ENCODE results near the gene GDA. TPM values are rescaled to one million over a fixed set of nuclear protein-coding genes. Genes with fewer than 3 reads are reported as not detected.

The GDA gene
- total RNA-seq, 2 experiments from 2014 or later: not detected

GRCh38 chr9:72158680-72159079, 9.4 kb downstream of the GDA start:
- ATAC-seq (ENCODE audit: low read depth) (no peak), DNase-seq (no peak)
- H3K9me3 Mint-ChIP-seq: no peaks in the 10 kb centered on the region
- no peaks in the 10 kb centered on the region for H3K27me3 Mint-ChIP-seq
- no peak overlapping the region for H3K27ac Mint-ChIP-seq
- H3K4me1 Mint-ChIP-seq: no peaks in the 10 kb centered on the region
- H3K36me3 Mint-ChIP-seq: no peaks in the 10 kb centered on the region
- H3K4me3 Mint-ChIP-seq: no peak overlapping the region
- POLR2A ChIA-PET: no interaction called here

GRCh38 chr9:72160446-72161123, 11.3 kb downstream of the GDA start:
- Mint-ChIP-seq H3K27ac (no peak overlapping the region), H3K4me1 (no peaks in the 10 kb centered on the region), H3K36me3 (no peaks in the 10 kb centered on the region), H3K9me3 (no peaks in the 10 kb centered on the region), H3K27me3 (no peaks in the 10 kb centered on the region), H3K4me3 (no peak overlapping the region)
- DNase-seq (no peak), ATAC-seq (ENCODE audit: low read depth) (no peak)
- POLR2A ChIA-PET: interaction anchor here (0.7 kb wide), 1 partner anchor 59 kb away, joined by 4 read pairs; no protein-coding TSS in a partner anchor

GRCh38 chr9:72165326-72165725, 16.1 kb downstream of the GDA start:
- no peaks in the 10 kb centered on the region for H3K9me3 Mint-ChIP-seq
- POLR2A ChIA-PET: no interaction called here
- H3K4me3 Mint-ChIP-seq: no peak overlapping the region
- no peak for ATAC-seq (ENCODE audit: low read depth)
- no peaks in the 10 kb centered on the region for H3K4me1 Mint-ChIP-seq
- H3K36me3 Mint-ChIP-seq: no peaks in the 10 kb centered on the region
- no peak overlapping the region for H3K27ac Mint-ChIP-seq
- no peak for DNase-seq
- H3K27me3 Mint-ChIP-seq: peaks cover 3% of the 10 kb centered on the region

- ATAC-seq (ENCODE audit: low read depth) (no peak), DNase-seq (no peak)
- H3K27me3 Mint-ChIP-seq: peaks cover 3% of the 10 kb centered on the region
- no peaks in the 10 kb centered on the region for H3K4me1 Mint-ChIP-seq
- H3K4me3 Mint-ChIP-seq: no peak overlapping the region
- no peak overlapping the region for H3K27ac Mint-ChIP-seq
- H3K9me3 Mint-ChIP-seq: no peaks in the 10 kb centered on the region
- POLR2A ChIA-PET: no interaction called here
- no peaks in the 10 kb centered on the region for H3K36me3 Mint-ChIP-seq
Observed at GRCh38 chr9:72165821-72166547, 16.7 kb downstream of the GDA start.

GRCh38 chr9:72168075-72168474, 18.8 kb downstream of the GDA start:
- Mint-ChIP-seq H3K9me3 (no peaks in the 10 kb centered on the region), H3K4me3 (no peak overlapping the region), H3K27ac (no peak overlapping the region), H3K4me1 (no peaks in the 10 kb centered on the region), H3K27me3 (peaks cover 3% of the 10 kb centered on the region), H3K36me3 (no peaks in the 10 kb centered on the region)
- POLR2A ChIA-PET: interaction anchor here (0.7 kb wide), 1 partner anchor 197 kb away, joined by 4 read pairs; the partner anchor contains the start of gene ZFAND5
- DNase-seq (no peak), ATAC-seq (ENCODE audit: low read depth) (no peak)

- Mint-ChIP-seq H3K4me1 (no peaks in the 10 kb centered on the region), H3K9me3 (no peaks in the 10 kb centered on the region), H3K27me3 (peaks cover 6% of the 10 kb centered on the region), H3K36me3 (no peaks in the 10 kb centered on the region), H3K27ac (no peak overlapping the region), H3K4me3 (no peak overlapping the region)
- ATAC-seq (ENCODE audit: low read depth) (no peak), DNase-seq (no peak)
- POLR2A ChIA-PET: no interaction called here
Observed at GRCh38 chr9:72169178-72169577, 19.9 kb downstream of the GDA start.

- no peaks in the 10 kb centered on the region for H3K4me1 Mint-ChIP-seq
- no peaks in the 10 kb centered on the region for H3K9me3 Mint-ChIP-seq
- DNase-seq (no peak), ATAC-seq (ENCODE audit: low read depth) (no peak)
- H3K27ac Mint-ChIP-seq: no peak overlapping the region
- POLR2A ChIA-PET: no interaction called here
- H3K27me3 Mint-ChIP-seq: peaks cover 3% of the 10 kb centered on the region
- no peaks in the 10 kb centered on the region for H3K36me3 Mint-ChIP-seq
- H3K4me3 Mint-ChIP-seq: no peak overlapping the region
Observed at GRCh38 chr9:72173080-72173479, 23.8 kb downstream of the GDA start.

- Mint-ChIP-seq H3K27ac (no peak overlapping the region), H3K36me3 (no peaks in the 10 kb centered on the region), H3K9me3 (no peaks in the 10 kb centered on the region), H3K4me3 (no peak overlapping the region), H3K27me3 (peaks cover 3% of the 10 kb centered on the region), H3K4me1 (no peaks in the 10 kb centered on the region)
- ATAC-seq (ENCODE audit: low read depth) (no peak), DNase-seq (no peak)
- POLR2A ChIA-PET: no interaction called here
Observed at GRCh38 chr9:72185561-72185960, 36.3 kb downstream of the GDA start.

GRCh38 chr9:72187121-72187695, 38.0 kb downstream of the GDA start:
- no peak for DNase-seq
- H3K27me3 Mint-ChIP-seq: peaks cover 6% of the 10 kb centered on the region
- POLR2A ChIA-PET: no interaction called here
- no peaks in the 10 kb centered on the region for H3K36me3 Mint-ChIP-seq
- no peaks in the 10 kb centered on the region for H3K4me1 Mint-ChIP-seq
- no peak for ATAC-seq (ENCODE audit: low read depth)
- no peaks in the 10 kb centered on the region for H3K9me3 Mint-ChIP-seq
- H3K4me3 Mint-ChIP-seq: no peak overlapping the region
- H3K27ac Mint-ChIP-seq: no peak overlapping the region

- ATAC-seq (ENCODE audit: low read depth) (no peak), DNase-seq (no peak)
- no peak overlapping the region for H3K27ac Mint-ChIP-seq
- peaks cover 6% of the 10 kb centered on the region for H3K27me3 Mint-ChIP-seq
- no peak overlapping the region for H3K4me3 Mint-ChIP-seq
- no peaks in the 10 kb centered on the region for H3K9me3 Mint-ChIP-seq
- H3K36me3 Mint-ChIP-seq: no peaks in the 10 kb centered on the region
- POLR2A ChIA-PET: no interaction called here
- no peaks in the 10 kb centered on the region for H3K4me1 Mint-ChIP-seq
Observed at GRCh38 chr9:72188232-72188631, 39.0 kb downstream of the GDA start.

- peaks cover 3% of the 10 kb centered on the region for H3K27me3 Mint-ChIP-seq
- H3K27ac Mint-ChIP-seq: no peak overlapping the region
- POLR2A ChIA-PET: no interaction called here
- ATAC-seq (ENCODE audit: low read depth) (no peak), DNase-seq (no peak)
- no peaks in the 10 kb centered on the region for H3K36me3 Mint-ChIP-seq
- no peaks in the 10 kb centered on the region for H3K4me1 Mint-ChIP-seq
- no peaks in the 10 kb centered on the region for H3K9me3 Mint-ChIP-seq
- H3K4me3 Mint-ChIP-seq: no peak overlapping the region
Observed at GRCh38 chr9:72193478-72193881, 44.2 kb downstream of the GDA start.

- no peaks in the 10 kb centered on the region for H3K4me1 Mint-ChIP-seq
- no peak for DNase-seq
- no peak overlapping the region for H3K27ac Mint-ChIP-seq
- H3K9me3 Mint-ChIP-seq: no peaks in the 10 kb centered on the region
- POLR2A ChIA-PET: no interaction called here
- H3K36me3 Mint-ChIP-seq: no peaks in the 10 kb centered on the region
- no peak for ATAC-seq (ENCODE audit: low read depth)
- no peak overlapping the region for H3K4me3 Mint-ChIP-seq
- H3K27me3 Mint-ChIP-seq: peaks cover 6% of the 10 kb centered on the region
Observed at GRCh38 chr9:72199238-72199637, 50.0 kb downstream of the GDA start.

- Mint-ChIP-seq H3K27ac (no peak overlapping the region), H3K4me3 (no peak overlapping the region), H3K9me3 (no peaks in the 10 kb centered on the region), H3K27me3 (peaks cover 6% of the 10 kb centered on the region), H3K4me1 (no peaks in the 10 kb centered on the region), H3K36me3 (no peaks in the 10 kb centered on the region)
- DNase-seq (no peak), ATAC-seq (ENCODE audit: low read depth) (no peak)
- POLR2A ChIA-PET: no interaction called here
Observed at GRCh38 chr9:72200452-72200851, 51.2 kb downstream of the GDA start.

- DNase-seq: no peak
- POLR2A ChIA-PET: no interaction called here
- H3K4me3 Mint-ChIP-seq: no peak overlapping the region
Observed at GRCh38 chr9:72202009-72202408, 52.8 kb downstream of the GDA start.

More at GRCh38 chr9:72202009-72202408, 52.8 kb downstream of the GDA start:
- Mint-ChIP-seq H3K27me3 (peaks cover 6% of the 10 kb centered on the region), H3K9me3 (no peaks in the 10 kb centered on the region), H3K4me1 (no peaks in the 10 kb centered on the region), H3K36me3 (no peaks in the 10 kb centered on the region), H3K27ac (no peak overlapping the region)
- ATAC-seq (ENCODE audit: low read depth): no peak
